HG03097 (cell line): ENCODE measurements around the gene HSD11B2.
A peak's percentile ranks its signal among the peaks of the same experiment; 100 is the strongest.

ENCODE experiments used
- ATAC-seq: cut with Tn5 transposase; IDR thresholded peaks from one replicate; pipeline ENCODE4 v1.9.1; 2021; ENCODE audit not compliant: unreplicated experiment, low FRiP score

HSD11B2 gene

GRCh38 chr16:67470359-67470758 lies 39.4 kb downstream of the HSD11B2 start:
- ATAC-seq = no peak

GRCh38 chr16:67471758-67472384 lies 41.0 kb downstream of the HSD11B2 start:
- ATAC-seq = no peak

- no peak for ATAC-seq
Measured at GRCh38 chr16:67474551-67475455, 43.9 kb downstream of the HSD11B2 start.

GRCh38 chr16:67477960-67478554 lies 47.1 kb downstream of the HSD11B2 start:
- no peak for ATAC-seq

GRCh38 chr16:67480833-67481560 lies 50.1 kb downstream of the HSD11B2 start, which contains the start of gene ATP6V0D1:
Gene ATP6V0D1 (minus strand): TSS chr16:67481157. CDS start chr16:67481086, 71 bp downstream.
- ATAC-seq = peak; percentile 87

GRCh38 chr16:67481561-67482232 lies 50.8 kb downstream of the HSD11B2 start:
- ATAC-seq = no peak

- ATAC-seq = no peak
Measured at GRCh38 chr16:67482233-67482924, 51.5 kb downstream of the HSD11B2 start.

GRCh38 chr16:67483150-67483549 lies 52.2 kb downstream of the HSD11B2 start, which contains the start of gene AGRP:
Gene AGRP (minus strand): TSS chr16:67483547. CDS start chr16:67483398, 149 bp downstream.
- ATAC-seq = no peak

- ATAC-seq = no peak
Measured at GRCh38 chr16:67483731-67484525, 53.0 kb downstream of the HSD11B2 start.

GRCh38 chr16:67486805-67487204 lies 55.9 kb downstream of the HSD11B2 start:
- ATAC-seq = no peak
